OCI-LY3 (cell line): ENCODE data around the gene AFF2.

Source experiments
- H2AFZ ChIP-seq: fragments of 200-600, 300-600 bp; shearing (Covaris generic); 2 replicates; pipeline ENCODE4 v1.6.0; 2014; ENCODE audit warnings: antibody characterized with exemption, low read depth, low read length
- H3K27ac ChIP-seq: fragments of 200-600, 300-600 bp; sonication (generic); 2 replicates; pipeline ENCODE4 v1.5.1; 2014; ENCODE audit warnings: mild to moderate bottlenecking, low read length, moderate library complexity, mixed read lengths
- H3K27me3 ChIP-seq: fragments of 200-600, 300-600 bp; sonication (generic); 2 replicates; pipeline ENCODE4 v1.6.1; 2014; ENCODE audit warnings: low read depth, low read length, mixed read lengths
- H3K36me3 ChIP-seq: fragments of 200-600, 300-600 bp; sonication (generic); replicated peaks from 2 replicates; pipeline ENCODE3; 2014; ENCODE audit warnings: low read depth, low read length, mixed read lengths
- H3K4me1 ChIP-seq: fragments of 300-600, 200-600 bp; sonication (generic); 2 replicates; pipeline ENCODE4 v1.6.1; 2014; ENCODE audit warnings: low read length, mixed read lengths
- H3K4me2 ChIP-seq: fragments of 200-600, 300-600 bp; sonication (generic); 2 replicates; pipeline ENCODE4 v1.6.1; 2014; ENCODE audit warnings: low read length, mixed read lengths
- H3K4me3 ChIP-seq: fragments of 300-600, 200-600 bp; sonication (generic); 2 replicates; pipeline ENCODE4 v1.5.1; 2014; ENCODE audit warnings: antibody characterized with exemption, mild to moderate bottlenecking, low read length, moderate library complexity
- H3K79me2 ChIP-seq: fragments of 300-600, 200-600 bp; shearing (Covaris generic); 2 replicates; pipeline ENCODE4 v1.6.1; 2014; ENCODE audit warnings: mild to moderate bottlenecking, low read length, mixed read lengths
- H3K9ac ChIP-seq: fragments of 300-600, 200-600 bp; shearing (Covaris generic); 2 replicates; pipeline ENCODE4 v1.6.0; 2014; ENCODE audit warnings: mild to moderate bottlenecking, low read length, moderate library complexity
- H3K9me3 ChIP-seq: fragments of 200-600, 300-600 bp; shearing (Covaris generic); 2 replicates; pipeline ENCODE4 v1.6.1; 2014; ENCODE audit warnings: low read length, mixed read lengths; ENCODE audit not compliant: insufficient read depth
- H4K20me1 ChIP-seq: fragments of 200-600, 300-600 bp; sonication (generic); 2 replicates; pipeline ENCODE4 v1.6.1; 2016; ENCODE audit warnings: low read length, mixed read lengths; ENCODE audit not compliant: insufficient read depth
- CTCF ChIP-seq: fragments of 200-600, 300-600 bp; sonication (generic); IDR thresholded peaks from 2 replicates; pipeline ENCODE4 v1.5.1; 2014; ENCODE audit warnings: antibody characterized with exemption, low read length, low read depth
- EZH2phosphoT487 ChIP-seq: fragments of 200-600 bp; shearing (Covaris generic); IDR thresholded peaks from 2 replicates; pipeline ENCODE4 v1.6.1; 2018; ENCODE audit warnings: antibody characterized with exemption, mixed run types, low read depth

Gene AFF2

GRCh38 chrX:148813967-148814366 is 313.6 kb downstream of the AFF2 start:
- no peak for TF ChIP-seq CTCF
- Histone ChIP-seq H3K9ac (no peak overlapping the region), H3K4me3 (no peak overlapping the region), H3K27me3 (no peaks in the 10 kb centered on the region), H2AFZ (no peak overlapping the region), H3K4me1 (0 out of 2 replicates have a peak, but pooled peaks cover 5% of the 10 kb centered on the region), H4K20me1 (no peaks in the 10 kb centered on the region), H3K4me2 (no peak overlapping the region), H3K27ac (no peak overlapping the region), H3K36me3 (no peaks in the 10 kb centered on the region), H3K9me3 (no peaks in the 10 kb centered on the region), H3K79me2 (no peaks in the 10 kb centered on the region)

DNA sequence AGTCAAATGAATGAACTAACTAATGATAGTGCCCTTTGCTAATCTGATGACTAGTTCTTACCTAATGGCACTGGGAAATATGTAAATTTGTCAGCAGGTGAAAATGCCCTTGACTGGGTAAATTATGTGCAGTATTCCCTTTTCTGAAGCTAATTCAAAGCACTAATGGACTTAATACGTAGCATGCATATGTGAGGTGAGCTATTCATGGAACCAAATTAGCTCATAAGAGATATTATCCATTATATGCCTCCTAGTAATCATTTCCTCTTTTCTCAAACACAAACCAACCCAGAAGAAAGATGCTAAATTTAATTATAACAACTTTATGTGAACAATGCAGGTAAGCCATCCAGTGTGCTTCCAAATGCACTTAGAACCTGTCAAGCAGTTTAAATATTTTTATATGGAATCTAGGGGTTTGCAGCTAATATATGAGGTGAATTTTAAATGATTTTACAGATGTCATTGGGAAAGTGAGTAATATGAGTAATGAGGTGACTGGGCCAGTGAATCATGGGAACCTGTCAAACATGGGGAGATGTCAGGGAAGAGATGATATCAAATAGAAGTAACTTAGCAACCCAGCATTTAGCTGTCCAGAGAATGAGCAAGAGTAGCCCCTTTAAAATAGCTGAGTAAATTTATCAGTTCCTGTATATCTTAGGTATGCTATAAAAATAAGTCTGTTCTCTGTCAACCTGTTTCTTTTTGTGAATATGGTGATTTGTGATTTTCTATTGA is 315.0 kb downstream of the AFF2 start:
- H3K9ac ChIP-seq, result no peak overlapping the region
- H3K4me2 ChIP-seq, result no peak overlapping the region
- H2AFZ ChIP-seq, result no peak overlapping the region
- no peak overlapping the region for H3K27ac ChIP-seq
- H3K27me3 ChIP-seq, result no peaks in the 10 kb centered on the region
- TF ChIP-seq EZH2phosphoT487 (no peak), CTCF (no peak)
- H3K36me3 ChIP-seq, result no peaks in the 10 kb centered on the region
- no peak overlapping the region for H3K4me3 ChIP-seq
- H3K79me2 ChIP-seq, result no peaks in the 10 kb centered on the region
- H3K4me1 ChIP-seq, result 0 out of 2 replicates have a peak, but pooled peaks cover 5% of the 10 kb centered on the region
- no peaks in the 10 kb centered on the region for H4K20me1 ChIP-seq
- no peaks in the 10 kb centered on the region for H3K9me3 ChIP-seq

DNA sequence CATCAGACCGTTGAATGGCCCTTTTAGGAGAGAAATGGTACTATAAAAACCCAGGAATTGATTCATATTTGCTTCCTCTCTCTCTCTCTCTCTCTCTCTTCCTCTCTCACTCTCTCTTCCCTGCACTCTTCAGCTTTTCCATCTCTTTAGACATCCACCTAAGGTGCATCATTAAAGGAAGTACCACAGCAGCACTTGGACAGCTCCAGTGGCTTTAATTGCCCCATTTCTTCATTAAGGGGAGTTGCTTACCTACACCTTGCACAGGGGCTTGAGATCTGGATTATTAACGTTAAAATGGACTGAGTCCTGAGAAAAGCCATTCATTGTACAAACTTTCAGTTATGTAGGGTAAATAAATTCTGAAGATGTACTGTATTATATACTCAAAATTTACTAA is 323.6 kb downstream of the AFF2 start:
- H4K20me1 ChIP-seq, result no peaks in the 10 kb centered on the region
- H3K79me2 ChIP-seq, result no peaks in the 10 kb centered on the region
- no peak overlapping the region for H3K4me3 ChIP-seq
- H3K4me1 ChIP-seq, result no peaks in the 10 kb centered on the region
- H3K27ac ChIP-seq, result no peak overlapping the region
- H3K27me3 ChIP-seq, result no peaks in the 10 kb centered on the region
- no peaks in the 10 kb centered on the region for H3K36me3 ChIP-seq
- H3K4me2 ChIP-seq, result no peak overlapping the region
- no peak for TF ChIP-seq EZH2phosphoT487
- TF ChIP-seq CTCF, result no peak
- no peak overlapping the region for H3K9ac ChIP-seq
- H2AFZ ChIP-seq, result no peak overlapping the region
- no peaks in the 10 kb centered on the region for H3K9me3 ChIP-seq

DNA sequence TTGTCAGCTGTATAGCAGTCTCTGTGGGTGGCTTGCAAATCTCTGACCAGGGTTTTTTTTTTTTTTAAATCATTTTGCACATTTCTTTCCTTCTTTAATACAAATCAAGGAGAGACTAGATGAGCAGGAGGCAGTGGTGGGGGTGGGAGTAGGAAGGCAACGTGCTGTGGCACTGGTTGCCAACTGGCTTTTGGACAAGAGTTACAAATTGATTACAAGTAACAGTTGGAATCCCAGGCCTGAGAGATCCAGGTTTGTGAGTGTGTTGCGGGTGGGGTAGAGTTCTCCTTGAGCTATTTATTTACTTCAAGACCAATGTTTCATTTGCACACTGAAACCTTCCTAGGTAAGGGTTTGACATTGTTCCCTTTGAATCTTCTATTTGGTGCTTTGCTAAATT is 325.3 kb downstream of the AFF2 start:
- no peak overlapping the region for H3K4me2 ChIP-seq
- no peak overlapping the region for H3K4me3 ChIP-seq
- TF ChIP-seq CTCF, result no peak
- TF ChIP-seq EZH2phosphoT487, result no peak
- no peak overlapping the region for H3K9ac ChIP-seq
- no peak overlapping the region for H3K27ac ChIP-seq
- H3K4me1 ChIP-seq, result no peaks in the 10 kb centered on the region
- no peaks in the 10 kb centered on the region for H3K36me3 ChIP-seq
- no peaks in the 10 kb centered on the region for H3K79me2 ChIP-seq
- no peaks in the 10 kb centered on the region for H3K9me3 ChIP-seq
- no peaks in the 10 kb centered on the region for H4K20me1 ChIP-seq
- H2AFZ ChIP-seq, result no peak overlapping the region
- H3K27me3 ChIP-seq, result no peaks in the 10 kb centered on the region
